ENCODE results near the gene ISCA2. TPM values are rescaled to one million over a fixed set of nuclear protein-coding genes. Genes with fewer than 3 reads are reported as not detected.

The ISCA2 gene
- total and polyA plus RNA-seq, 3 donors from 2014 or later, result 22.5 to 30.3 (median 27.6) TPM

DNA sequence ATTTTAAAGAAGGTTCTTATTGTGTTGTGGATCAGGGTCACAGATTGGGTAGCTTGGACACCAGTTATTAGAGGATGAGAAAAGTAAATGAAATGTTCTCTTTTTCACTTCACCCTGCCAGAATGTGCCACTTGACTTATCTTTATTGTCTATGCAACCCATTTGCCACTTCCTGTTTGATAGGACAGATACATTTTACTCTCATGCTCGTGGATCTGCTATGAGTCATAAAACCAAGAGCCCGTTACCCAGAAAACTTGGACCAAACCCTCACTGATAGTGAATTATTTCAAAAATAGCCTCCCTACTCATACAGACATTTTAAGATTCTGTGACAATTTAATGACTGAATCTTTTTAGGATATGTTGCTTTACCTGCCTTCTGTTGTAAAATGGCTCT, 1.8 kb downstream of the ISCA2 start:
- H3K4me3 ChIP-seq, result no peak overlapping the region
- TF ChIP-seq POLR2A (IDR thresholded peaks at IDR 0.05), result no peak
- H3K9me3 ChIP-seq, result no peaks in the 10 kb centered on the region
- no peaks in the 10 kb centered on the region for H3K27me3 ChIP-seq
- DNase-seq, result no peak
- intact Hi-C loops (cut with DNase I; ENCODE audit: low total_unique reads), result no loop called here
- H3K36me3 ChIP-seq (ENCODE audit: low read depth, missing control alignments), result no peaks in the 10 kb centered on the region
- peaks cover 12% of the 10 kb centered on the region for H3K4me1 ChIP-seq
- WGBS, 2 donors, result 44 to 61% methylated on average over 2 of the region's 2 CpGs
- H3K27ac ChIP-seq, result no peak overlapping the region

DNA sequence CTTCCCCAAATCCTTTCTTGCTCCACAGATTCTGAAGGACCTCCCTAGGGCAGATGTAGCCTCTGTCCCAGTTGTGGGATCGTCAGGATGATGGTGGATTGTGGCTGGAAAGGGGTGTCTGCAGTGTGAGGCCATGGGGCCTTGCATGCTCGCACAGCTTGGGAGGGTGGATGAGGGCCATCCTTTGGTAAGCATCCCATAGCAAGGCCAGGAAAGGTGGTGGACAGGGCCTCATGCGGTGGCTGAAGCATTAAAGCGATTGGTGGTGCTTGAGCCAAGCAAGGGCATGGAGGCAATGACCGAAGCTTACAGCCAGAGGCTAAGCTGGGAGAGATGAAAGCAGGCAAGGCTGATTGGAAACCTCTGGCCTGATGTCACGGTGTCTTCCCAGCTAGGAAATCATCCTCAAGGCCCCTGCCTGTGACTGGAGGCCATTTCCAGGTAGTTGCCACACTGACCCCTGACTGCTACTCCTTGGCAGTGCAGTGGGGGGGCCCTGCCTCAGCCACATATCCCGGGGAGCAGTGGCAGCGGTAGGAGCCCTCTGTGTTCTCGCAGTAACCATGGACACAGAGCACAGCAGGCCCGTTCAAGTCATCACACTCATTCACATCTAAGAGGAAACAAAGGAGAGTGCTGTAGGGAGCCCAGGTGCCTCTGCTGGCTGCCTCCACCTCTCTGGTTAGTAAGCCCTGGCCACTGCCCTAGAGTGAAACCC, 7.0 kb downstream of the ISCA2 start:
- Histone ChIP-seq H3K4me1 (no peaks in the 10 kb centered on the region), H3K9me3 (no peaks in the 10 kb centered on the region), H3K27ac (no peak overlapping the region), H3K27me3 (no peaks in the 10 kb centered on the region), H3K4me3 (no peak overlapping the region), H3K36me3 (ENCODE audit: low read depth, missing control alignments) (no peaks in the 10 kb centered on the region)
- TF ChIP-seq POLR2A (IDR thresholded peaks at IDR 0.05), result no peak
- TF ChIP-seq CTCF (IDR thresholded peaks at IDR 0.05), result no peak
- 83 to 90% methylated on average over 9 to 10 of the region's 10 CpGs for WGBS, 2 donors
- DNase-seq, result no peak
- intact Hi-C loops (cut with DNase I; ENCODE audit: low total_unique reads), result loop anchor here (10.0 kb wide), 1 partner anchor 104 kb away; no protein-coding TSS in a partner anchor

- WGBS, 2 donors, result 42 to 58% methylated on average over 16 of the region's 16 CpGs
- Histone ChIP-seq H3K27ac (no peak overlapping the region), H3K36me3 (ENCODE audit: low read depth, missing control alignments) (no peaks in the 10 kb centered on the region), H3K9me3 (no peaks in the 10 kb centered on the region), H3K4me3 (no peak overlapping the region), H3K27me3 (no peaks in the 10 kb centered on the region), H3K4me1 (no peaks in the 10 kb centered on the region)
- DNase-seq, result peak; percentile 88
- TF ChIP-seq POLR2A (IDR thresholded peaks at IDR 0.05) (no peak), CTCF (IDR thresholded peaks at IDR 0.05) (peak in 2 of 3 experiments; percentile 50 to 65)
- intact Hi-C loops (cut with DNase I; ENCODE audit: low total_unique reads), result loop anchor here (10.0 kb wide), 1 partner anchor 104 kb away; no protein-coding TSS in a partner anchor
Observed at GRCh38 chr14:74501135-74501614, 7.6 kb downstream of the ISCA2 start.

GRCh38 chr14:74501691-74502090, 8.1 kb downstream of the ISCA2 start:
- TF ChIP-seq POLR2A (IDR thresholded peaks at IDR 0.05) (no peak), CTCF (IDR thresholded peaks at IDR 0.05) (no peak)
- no peaks in the 10 kb centered on the region for H3K4me1 ChIP-seq
- H3K36me3 ChIP-seq (ENCODE audit: low read depth, missing control alignments), result no peaks in the 10 kb centered on the region
- H3K27me3 ChIP-seq, result no peaks in the 10 kb centered on the region
- intact Hi-C loops (cut with DNase I; ENCODE audit: low total_unique reads), result loop anchor here (10.0 kb wide), 1 partner anchor 103 kb away; no protein-coding TSS in a partner anchor
- H3K9me3 ChIP-seq, result no peaks in the 10 kb centered on the region
- WGBS, 2 donors, result 68 to 73% methylated on average over 5 of the region's 5 CpGs
- no peak overlapping the region for H3K4me3 ChIP-seq
- H3K27ac ChIP-seq, result no peak overlapping the region
- DNase-seq, result no peak

- peak; percentile 60 for DNase-seq
- H3K4me3 ChIP-seq, result no peak overlapping the region
- no peaks in the 10 kb centered on the region for H3K4me1 ChIP-seq
- H3K9me3 ChIP-seq, result no peaks in the 10 kb centered on the region
- WGBS, 2 donors, result 82% methylated on average over 17 to 21 of the region's 21 CpGs
- H3K27me3 ChIP-seq, result no peaks in the 10 kb centered on the region
- no peak overlapping the region for H3K27ac ChIP-seq
- intact Hi-C loops (cut with DNase I; ENCODE audit: low total_unique reads), result loop anchor here (10.0 kb wide), 1 partner anchor 102 kb away; no protein-coding TSS in a partner anchor
- H3K36me3 ChIP-seq (ENCODE audit: low read depth, missing control alignments), result no peaks in the 10 kb centered on the region
- TF ChIP-seq CTCF (IDR thresholded peaks at IDR 0.05) (peak in 2 of 3 experiments; percentile 24 to 60), POLR2A (IDR thresholded peaks at IDR 0.05) (no peak)
Observed at GRCh38 chr14:74502236-74503019, 8.9 kb downstream of the ISCA2 start.

Measured in testis (tissue), 3 donors.